HT1080 (cell line): ENCODE results near the gene KDM4B. TPM values are rescaled to one million over a fixed set of nuclear protein-coding genes. Genes with fewer than 3 reads are reported as not detected.
"Not testable (repeated sequence)": the region's sequence is repeated elsewhere in the genome, so short reads cannot be mapped to it uniquely, and the experiment has no call there.

Experiments used
- DNase-seq: peaks from one replicate; pipeline ENCODE4 v3.0.0-alpha.2; 2015; ENCODE audit warnings: low read depth
- total RNA-seq: library from RNA; depleted of rRNA; stranded (reverse); fragments of >200 nt; shearing (Covaris generic); gene quantifications from 2 replicates; pipeline ENCODE4 v1.2.3, GENCODE V29; 2014

KDM4B gene
- total RNA-seq, 1 experiment from 2014 or later, result 3.1 TPM

GRCh38 chr19:5012688-5013457 lies 44.0 kb downstream of the KDM4B start:
- no peak for DNase-seq

- DNase-seq, result no peak
Measured at GRCh38 chr19:5013761-5014160, 44.8 kb downstream of the KDM4B start.

- no peak for DNase-seq
Measured at GRCh38 chr19:5014941-5015340, 46.0 kb downstream of the KDM4B start.

- DNase-seq, result no peak
Measured at GRCh38 chr19:5016268-5016667, 47.4 kb downstream of the KDM4B start.

- no peak for DNase-seq
Measured at GRCh38 chr19:5016781-5017180, 47.9 kb downstream of the KDM4B start.

GRCh38 chr19:5017235-5017634 lies 48.3 kb downstream of the KDM4B start:
- no peak for DNase-seq

- peak; percentile 12 for DNase-seq
Measured at GRCh38 chr19:5018224-5019015, 49.5 kb downstream of the KDM4B start.

- no peak for DNase-seq
Measured at GRCh38 chr19:5020368-5020767, 51.5 kb downstream of the KDM4B start.

- no peak for DNase-seq
Measured at GRCh38 chr19:5021046-5021445, 52.1 kb downstream of the KDM4B start.

- no peak for DNase-seq
Measured at GRCh38 chr19:5022066-5022860, 53.4 kb downstream of the KDM4B start.

- no peak for DNase-seq
Measured at GRCh38 chr19:5023128-5023571, 54.2 kb downstream of the KDM4B start.

GRCh38 chr19:5024282-5024681 lies 55.4 kb downstream of the KDM4B start:
- DNase-seq, result no peak

GRCh38 chr19:5025027-5025426 lies 56.1 kb downstream of the KDM4B start:
- no peak for DNase-seq

- DNase-seq, result no peak
Measured at GRCh38 chr19:5026706-5027273, 57.9 kb downstream of the KDM4B start.

GRCh38 chr19:5028229-5028886 lies 59.4 kb downstream of the KDM4B start:
- no peak for DNase-seq

- DNase-seq, result not testable (repeated sequence)
Measured at GRCh38 chr19:5029596-5029995, 60.7 kb downstream of the KDM4B start.

GRCh38 chr19:5030136-5030820 lies 61.4 kb downstream of the KDM4B start:
- DNase-seq, result no peak

GRCh38 chr19:5030822-5031221 lies 61.9 kb downstream of the KDM4B start:
- DNase-seq, result no peak

- DNase-seq, result peak; percentile 59
Measured at GRCh38 chr19:5031231-5032100, 62.6 kb downstream of the KDM4B start.
